Urothelium cell line (cell line): Measurements from ENCODE around the gene XRCC1.

Experiments
- DNase-seq: peaks from one replicate; pipeline ENCODE4 v3.0.0; 2011; ENCODE audit warnings: low spot score, mixed read lengths
- FAIRE-seq: peaks from 2 replicates; lab custom pipeline; 2011; peaks lifted over from hg19 to GRCh38; lab: Jason Lieb, UNC

Gene XRCC1

GRCh38 chr19:43575156-43575950 is at the start of gene XRCC1, which contains the start of gene PINLYP:
TSS of gene XRCC1 (minus strand) at chr19:43575527. CDS start at chr19:43575458, 69 bp downstream.
TSS of gene PINLYP (plus strand) at chr19:43575801. CDS start at chr19:43577192, 1,391 bp downstream.
- peak; percentile 99 for DNase-seq
- FAIRE-seq = peak; percentile 87

- no peak for DNase-seq
- no peak for FAIRE-seq
Measured at GRCh38 chr19:43624933-43625332, 49.6 kb upstream of the XRCC1 start.

- FAIRE-seq (no peak), DNase-seq (no peak)
Measured at GRCh38 chr19:43623889-43624670, 48.8 kb upstream of the XRCC1 start.

- DNase-seq = no peak
- no peak for FAIRE-seq
Measured at GRCh38 chr19:43622956-43623355, 47.6 kb upstream of the XRCC1 start.

- DNase-seq (no peak), FAIRE-seq (no peak)
Measured at GRCh38 chr19:43622070-43622469, 46.7 kb upstream of the XRCC1 start.

GRCh38 chr19:43620061-43621001 is 45.0 kb upstream of the XRCC1 start:
- FAIRE-seq (no peak), DNase-seq (no peak)

- DNase-seq (peak; percentile 92), FAIRE-seq (peak; percentile 61)
Measured at GRCh38 chr19:43619262-43620060, 44.1 kb upstream of the XRCC1 start, which contains the start of gene ZNF428. TSS of gene ZNF428 (minus strand) at chr19:43619629. CDS start at chr19:43614304, 5,325 bp downstream.

- FAIRE-seq = no peak
Measured at GRCh38 chr19:43618921-43619261, 43.6 kb upstream of the XRCC1 start.

GRCh38 chr19:43616954-43617353 is 41.6 kb upstream of the XRCC1 start:
- FAIRE-seq = no peak
- DNase-seq = no peak

More at GRCh38 chr19:43618921-43619261, 43.6 kb upstream of the XRCC1 start:
- DNase-seq = peak; percentile 70

GRCh38 chr19:43616306-43616705 is 41.0 kb upstream of the XRCC1 start:
- FAIRE-seq = no peak
- no peak for DNase-seq

GRCh38 chr19:43612374-43612773 is 37.0 kb upstream of the XRCC1 start:
- FAIRE-seq = no peak
- no peak for DNase-seq

GRCh38 chr19:43611788-43612187 is 36.5 kb upstream of the XRCC1 start, which contains the start of gene SRRM5:
TSS of gene SRRM5 (plus strand) at chr19:43612088. CDS start at chr19:43612122, 34 bp downstream.
- FAIRE-seq (no peak), DNase-seq (no peak)

GRCh38 chr19:43610493-43610892 is 35.2 kb upstream of the XRCC1 start:
- no peak for FAIRE-seq

GRCh38 chr19:43609872-43610271 is 34.5 kb upstream of the XRCC1 start:
- DNase-seq = no peak
- no peak for FAIRE-seq

More at GRCh38 chr19:43610493-43610892, 35.2 kb upstream of the XRCC1 start:
- DNase-seq = no peak

- FAIRE-seq (no peak), DNase-seq (no peak)
Measured at GRCh38 chr19:43607238-43608205, 32.2 kb upstream of the XRCC1 start.

GRCh38 chr19:43606569-43607229 is 31.4 kb upstream of the XRCC1 start:
- FAIRE-seq (no peak), DNase-seq (no peak)

GRCh38 chr19:43605875-43606568 is 30.7 kb upstream of the XRCC1 start:
- FAIRE-seq (no peak), DNase-seq (no peak)
